ENCODE measurements around the gene ROPN1. TPM values are rescaled to one million over a fixed set of nuclear protein-coding genes. Genes with fewer than 3 reads are reported as not detected.

The ROPN1 gene
- total RNA-seq, 1 donor from 2014 or later: not detected

DNA sequence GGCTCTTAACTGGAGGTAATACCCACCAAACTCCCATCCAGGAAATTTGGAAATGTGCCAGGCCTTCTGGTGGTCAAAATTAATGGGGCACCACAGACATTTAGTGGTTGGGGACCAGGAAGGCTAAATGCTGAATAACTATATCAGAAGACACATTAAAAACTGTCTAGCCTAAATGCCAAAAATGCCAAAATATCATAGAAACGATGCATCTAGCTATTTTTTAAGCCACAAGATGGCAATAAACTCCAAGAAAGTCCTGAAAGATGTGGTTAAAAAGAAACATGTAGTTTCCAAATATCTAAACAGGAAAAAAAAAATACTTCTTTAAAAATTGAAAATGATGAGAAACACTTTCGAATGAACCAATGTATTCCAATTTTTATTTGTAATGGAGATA, 50.8 kb downstream of the ROPN1 start:
- peaks cover 24% of the 10 kb centered on the region for H3K36me3 ChIP-seq
- no peaks in the 10 kb centered on the region for H3K9me3 Mint-ChIP-seq
- no peak overlapping the region for H3K4me3 Mint-ChIP-seq

DNA sequence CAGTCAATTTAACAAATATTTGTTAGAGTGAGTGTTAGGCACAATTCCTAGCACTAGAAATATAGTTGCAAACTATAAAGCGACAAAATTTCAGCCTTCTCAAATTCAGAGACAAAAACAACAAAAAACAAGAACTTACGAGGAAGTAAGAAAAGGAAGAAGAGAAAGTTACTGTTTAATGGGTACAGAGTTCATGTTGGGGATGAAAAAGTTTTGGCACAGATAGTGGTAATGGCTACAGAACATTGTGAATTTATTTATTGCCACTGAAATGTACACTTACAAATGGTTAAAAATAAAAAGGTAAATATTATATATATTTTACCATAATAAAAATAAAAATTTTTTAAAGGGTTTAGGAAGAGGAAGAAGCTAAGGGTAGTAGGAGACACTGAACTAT, 52.2 kb downstream of the ROPN1 start:
- no peak overlapping the region for H2AFZ ChIP-seq (replicated peaks)
- Mint-ChIP-seq H3K9me3 (no peaks in the 10 kb centered on the region), H3K4me3 (no peak overlapping the region), H3K27me3 (ENCODE audit: insufficient read depth, low read depth) (no peaks in the 10 kb centered on the region), H3K36me3 (peaks cover 25% of the 10 kb centered on the region), H3K4me1 (peaks cover 5% of the 10 kb centered on the region), H3K27ac (no peak overlapping the region)
- H3K79me2 ChIP-seq (ENCODE audit: low read depth): no peaks in the 10 kb centered on the region
- H3K4me3 ChIP-seq: no peak overlapping the region
- no peaks in the 10 kb centered on the region for H3K9me3 ChIP-seq (ENCODE audit: low read depth)
- TF ChIP-seq EZH2 (IDR thresholded peaks at IDR 0.05) (no peak), EZH2phosphoT487 (IDR thresholded peaks at IDR 0.05) (no peak)
- TF ChIP-seq, protein P1, sequence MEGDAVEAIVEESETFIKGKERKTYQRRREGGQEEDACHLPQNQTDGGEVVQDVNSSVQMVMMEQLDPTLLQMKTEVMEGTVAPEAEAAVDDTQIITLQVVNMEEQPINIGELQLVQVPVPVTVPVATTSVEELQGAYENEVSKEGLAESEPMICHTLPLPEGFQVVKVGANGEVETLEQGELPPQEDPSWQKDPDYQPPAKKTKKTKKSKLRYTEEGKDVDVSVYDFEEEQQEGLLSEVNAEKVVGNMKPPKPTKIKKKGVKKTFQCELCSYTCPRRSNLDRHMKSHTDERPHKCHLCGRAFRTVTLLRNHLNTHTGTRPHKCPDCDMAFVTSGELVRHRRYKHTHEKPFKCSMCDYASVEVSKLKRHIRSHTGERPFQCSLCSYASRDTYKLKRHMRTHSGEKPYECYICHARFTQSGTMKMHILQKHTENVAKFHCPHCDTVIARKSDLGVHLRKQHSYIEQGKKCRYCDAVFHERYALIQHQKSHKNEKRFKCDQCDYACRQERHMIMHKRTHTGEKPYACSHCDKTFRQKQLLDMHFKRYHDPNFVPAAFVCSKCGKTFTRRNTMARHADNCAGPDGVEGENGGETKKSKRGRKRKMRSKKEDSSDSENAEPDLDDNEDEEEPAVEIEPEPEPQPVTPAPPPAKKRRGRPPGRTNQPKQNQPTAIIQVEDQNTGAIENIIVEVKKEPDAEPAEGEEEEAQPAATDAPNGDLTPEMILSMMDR (IDR thresholded peaks at IDR 0.05): no peak
- H3K27me3 ChIP-seq: no peaks in the 10 kb centered on the region
- DNase-seq (ENCODE audit: low spot score): no peak
- H3F3A ChIP-seq (ENCODE audit: low read depth): peaks cover 7% of the 10 kb centered on the region
- H3K4me1 ChIP-seq: no peaks in the 10 kb centered on the region
- H4K20me1 ChIP-seq (ENCODE audit: low read depth): no peaks in the 10 kb centered on the region
- no peak overlapping the region for H3K9ac ChIP-seq
- H3K4me2 ChIP-seq: no peak overlapping the region
- peaks cover 23% of the 10 kb centered on the region for H3K36me3 ChIP-seq
- H3K27ac ChIP-seq: no peak overlapping the region

More for the DNA sequence above, 50.8 kb downstream of the ROPN1 start:
- peaks cover 5% of the 10 kb centered on the region for H3F3A ChIP-seq (ENCODE audit: low read depth)
- H3K4me3 ChIP-seq: no peak overlapping the region
- H3K9ac ChIP-seq: no peak overlapping the region
- no peaks in the 10 kb centered on the region for H3K27me3 ChIP-seq
- Mint-ChIP-seq H3K36me3 (peaks cover 28% of the 10 kb centered on the region), H3K4me1 (peaks cover 5% of the 10 kb centered on the region), H3K27me3 (ENCODE audit: insufficient read depth, low read depth) (no peaks in the 10 kb centered on the region), H3K27ac (no peak overlapping the region)
- no peak for DNase-seq (ENCODE audit: low spot score)
- H3K4me2 ChIP-seq: no peak overlapping the region
- H4K20me1 ChIP-seq (ENCODE audit: low read depth): no peaks in the 10 kb centered on the region
- H3K27ac ChIP-seq: no peak overlapping the region
- H3K79me2 ChIP-seq (ENCODE audit: low read depth): no peaks in the 10 kb centered on the region
- H2AFZ ChIP-seq (replicated peaks): no peak overlapping the region
- TF ChIP-seq EZH2phosphoT487 (IDR thresholded peaks at IDR 0.05) (no peak), EZH2 (IDR thresholded peaks at IDR 0.05) (no peak)
- TF ChIP-seq, protein P1 (IDR thresholded peaks at IDR 0.05): no peak
- H3K9me3 ChIP-seq (ENCODE audit: low read depth): no peaks in the 10 kb centered on the region
- no peaks in the 10 kb centered on the region for H3K4me1 ChIP-seq

DNA sequence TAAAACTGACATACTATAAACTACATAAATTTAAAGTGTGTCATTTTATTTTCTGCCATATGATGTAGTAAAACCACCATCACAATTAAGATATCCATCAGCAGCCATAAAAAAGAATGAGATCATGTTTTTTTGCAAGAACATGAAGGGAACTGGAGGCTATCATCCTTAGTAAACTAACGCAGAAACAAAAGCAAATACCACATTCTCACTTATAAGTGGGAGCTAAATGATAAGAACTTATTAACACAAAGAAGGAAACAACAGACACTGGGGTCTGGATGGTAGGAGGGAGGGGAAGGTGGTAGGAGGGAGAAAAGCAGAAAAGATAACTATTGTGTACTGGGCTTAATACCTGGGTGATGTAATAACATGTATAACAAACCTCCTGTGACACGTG, 55.5 kb downstream of the ROPN1 start:
- Histone ChIP-seq H3K9ac (no peak overlapping the region), H3K36me3 (peaks cover 37% of the 10 kb centered on the region), H3K4me1 (no peaks in the 10 kb centered on the region), H2AFZ (replicated peaks) (no peak overlapping the region), H3F3A (ENCODE audit: low read depth) (peaks cover 7% of the 10 kb centered on the region), H3K79me2 (ENCODE audit: low read depth) (no peaks in the 10 kb centered on the region), H4K20me1 (ENCODE audit: low read depth) (no peaks in the 10 kb centered on the region), H3K27me3 (no peaks in the 10 kb centered on the region), H3K27ac (no peak overlapping the region), H3K9me3 (ENCODE audit: low read depth) (no peaks in the 10 kb centered on the region), H3K4me2 (no peak overlapping the region), H3K4me3 (no peak overlapping the region)
- H3K27ac Mint-ChIP-seq: no peak overlapping the region
- no peaks in the 10 kb centered on the region for H3K9me3 Mint-ChIP-seq
- DNase-seq (ENCODE audit: low spot score): no peak
- peaks cover 27% of the 10 kb centered on the region for H3K36me3 Mint-ChIP-seq
- H3K4me3 Mint-ChIP-seq: no peak overlapping the region
- H3K4me1 Mint-ChIP-seq: peaks cover 5% of the 10 kb centered on the region
- H3K27me3 Mint-ChIP-seq (ENCODE audit: insufficient read depth, low read depth): no peaks in the 10 kb centered on the region
- TF ChIP-seq EZH2 (IDR thresholded peaks at IDR 0.05): no peak
- TF ChIP-seq EZH2phosphoT487 (IDR thresholded peaks at IDR 0.05): no peak
- TF ChIP-seq, protein P1 (IDR thresholded peaks at IDR 0.05): no peak

All from neural progenitor cell (in vitro differentiated cells).